Measurements from ENCODE around the gene ATPAF2.
"Not testable (repeated sequence)": the region's sequence is repeated elsewhere in the genome, so short reads cannot be mapped to it uniquely, and the experiment has no call there.

ATPAF2 gene

DNA sequence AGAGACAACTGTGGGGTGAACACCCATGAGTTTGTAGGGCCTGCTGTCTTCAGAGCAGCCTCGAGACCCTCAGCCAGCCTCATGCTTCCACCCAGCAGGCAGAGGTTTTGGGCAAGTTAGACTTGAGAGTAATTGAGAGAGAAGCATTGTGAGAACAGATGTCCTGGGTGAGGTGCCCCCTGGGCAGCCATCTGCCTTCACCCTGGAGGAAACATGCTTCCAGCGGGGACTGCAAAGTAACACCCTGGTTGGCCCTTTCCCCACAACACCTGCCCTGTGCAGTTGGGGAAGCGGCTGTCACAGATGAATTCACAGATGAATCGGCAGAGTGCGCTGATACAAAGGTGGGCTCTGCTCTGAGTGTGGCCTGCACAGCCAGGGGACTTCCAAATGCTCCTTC lies 23.4 kb downstream of the ATPAF2 start:
- FAIRE-seq: no peak
- no peak for DNase-seq (ENCODE audit: insufficient read length, low spot score)

DNA sequence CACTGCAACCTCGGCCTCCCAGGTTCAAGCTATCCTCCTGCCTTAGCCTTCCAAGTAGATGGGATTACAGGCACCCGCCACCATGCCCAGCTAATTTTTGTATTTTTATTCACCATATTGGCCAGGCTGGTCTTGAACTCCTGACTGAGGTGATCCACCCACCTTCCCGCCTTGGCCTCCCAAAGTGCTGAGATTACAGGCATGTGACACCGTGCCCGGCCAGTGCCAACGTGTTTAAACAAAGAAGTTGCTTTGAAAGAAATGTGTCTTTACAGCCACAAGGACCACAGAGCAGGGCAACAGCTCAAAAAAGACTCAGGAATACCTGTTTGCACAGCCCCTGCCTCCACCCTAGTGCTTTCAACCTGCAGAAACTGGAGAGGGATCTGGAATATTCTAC lies 25.0 kb downstream of the ATPAF2 start:
- DNase-seq (ENCODE audit: insufficient read length, low spot score) (no peak), FAIRE-seq (no peak)

DNA sequence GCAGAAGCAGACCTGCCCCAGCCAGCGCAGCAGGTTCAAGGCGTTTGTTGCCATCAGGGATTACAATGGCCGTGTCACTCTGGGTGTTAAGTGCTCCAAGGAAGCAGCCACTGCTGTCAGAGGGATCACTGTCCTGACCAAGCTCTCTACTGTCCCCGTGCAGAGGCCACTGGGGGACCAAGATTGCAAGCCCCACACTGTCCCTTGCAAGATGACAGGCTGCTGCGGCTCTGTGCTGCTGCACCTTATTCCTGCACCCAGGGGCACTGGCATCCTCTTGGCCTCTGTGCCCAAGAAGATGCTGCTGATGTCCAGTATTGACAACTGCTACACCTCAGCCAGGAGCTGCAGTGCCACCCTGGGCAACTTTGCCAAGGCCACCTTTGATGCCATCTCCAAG lies 27.7 kb downstream of the ATPAF2 start:
- FAIRE-seq: no peak

GRCh38 chr17:18009609-18010420 lies 29.2 kb downstream of the ATPAF2 start:
- no peak for DNase-seq (ENCODE audit: insufficient read length, low spot score)
- FAIRE-seq: no peak

More for the DNA sequence above, 27.7 kb downstream of the ATPAF2 start:
- DNase-seq (ENCODE audit: insufficient read length, low spot score): no peak

- no peak for DNase-seq (ENCODE audit: insufficient read length, low spot score)
Observed at GRCh38 chr17:18008496-18009268, 30.3 kb downstream of the ATPAF2 start.

GRCh38 chr17:18006495-18007239 lies 32.3 kb downstream of the ATPAF2 start:
- FAIRE-seq (no peak), DNase-seq (ENCODE audit: insufficient read length, low spot score) (no peak)

More at GRCh38 chr17:18008496-18009268, 30.3 kb downstream of the ATPAF2 start:
- no peak for FAIRE-seq

GRCh38 chr17:18005496-18005895 lies 33.5 kb downstream of the ATPAF2 start:
- DNase-seq (ENCODE audit: insufficient read length, low spot score): no peak
- FAIRE-seq: no peak

DNA sequence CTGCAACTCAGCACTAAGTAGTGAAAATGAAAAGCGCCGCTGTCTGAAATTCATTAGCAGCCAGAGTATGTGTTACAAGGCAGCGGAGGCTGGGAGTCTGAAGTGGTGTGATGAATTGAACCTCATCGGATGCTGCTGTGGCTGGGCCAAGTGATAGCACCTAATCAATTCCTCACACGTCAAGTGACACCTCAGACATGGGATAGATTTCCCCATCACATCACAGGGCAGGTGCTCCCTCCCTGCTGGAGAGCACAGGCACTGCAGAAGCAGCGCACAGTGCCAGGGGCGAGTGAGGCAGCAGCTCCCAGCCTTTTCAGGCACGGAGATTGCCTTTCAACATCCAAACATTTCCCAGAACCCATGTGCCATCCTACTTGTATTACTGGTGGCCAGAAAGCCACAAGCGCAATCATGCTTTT lies 34.1 kb downstream of the ATPAF2 start:
- no peak for DNase-seq (ENCODE audit: insufficient read length, low spot score)
- FAIRE-seq: no peak

DNA sequence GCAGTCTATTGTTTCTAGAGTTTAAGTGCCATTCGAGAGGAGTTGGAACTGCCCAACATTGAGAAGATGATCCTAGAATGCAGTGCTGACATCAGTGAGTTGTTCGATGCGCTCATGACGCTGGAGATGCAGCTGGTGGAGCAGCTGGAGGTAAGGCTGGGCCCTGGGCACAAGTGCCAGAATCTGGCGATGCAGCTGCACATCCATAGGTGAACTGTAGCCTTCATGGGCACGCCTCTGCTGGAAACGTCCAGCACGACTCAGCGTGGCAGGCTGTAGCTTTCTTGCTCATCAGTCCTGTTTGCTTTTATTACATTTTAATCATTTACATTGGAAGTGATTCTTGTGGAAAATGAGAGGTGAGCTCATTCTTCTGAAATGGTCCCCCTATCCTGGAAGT lies 34.6 kb downstream of the ATPAF2 start:
- no peak for FAIRE-seq
- no peak for DNase-seq (ENCODE audit: insufficient read length, low spot score)

- DNase-seq (ENCODE audit: insufficient read length, low spot score) (no peak), FAIRE-seq (no peak)
Observed at GRCh38 chr17:18002171-18002570, 36.8 kb downstream of the ATPAF2 start.

DNA sequence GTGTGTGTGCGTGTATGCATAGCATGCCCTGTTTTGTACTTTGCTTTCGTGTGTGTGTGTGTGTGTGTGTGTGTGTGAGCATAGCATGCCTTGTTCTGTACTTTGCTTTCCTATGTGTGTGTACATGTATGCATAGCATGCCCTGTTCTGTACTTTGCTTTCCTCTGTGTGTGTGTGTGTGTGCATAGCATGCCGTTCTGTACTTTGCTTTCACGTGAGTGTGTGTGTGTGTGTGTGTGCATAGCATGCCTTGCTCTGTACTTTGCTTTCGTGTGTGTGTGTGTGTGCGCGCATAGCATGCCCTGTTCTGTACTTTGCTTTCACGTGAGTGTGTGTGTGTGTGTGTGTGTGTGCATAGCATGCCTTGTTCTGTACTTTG lies 38.9 kb downstream of the ATPAF2 start:
- FAIRE-seq (no peak), DNase-seq (ENCODE audit: insufficient read length, low spot score) (no peak)

GRCh38 chr17:17999364-18000029 lies 39.5 kb downstream of the ATPAF2 start:
- DNase-seq (ENCODE audit: insufficient read length, low spot score): no peak
- no peak for FAIRE-seq

DNA sequence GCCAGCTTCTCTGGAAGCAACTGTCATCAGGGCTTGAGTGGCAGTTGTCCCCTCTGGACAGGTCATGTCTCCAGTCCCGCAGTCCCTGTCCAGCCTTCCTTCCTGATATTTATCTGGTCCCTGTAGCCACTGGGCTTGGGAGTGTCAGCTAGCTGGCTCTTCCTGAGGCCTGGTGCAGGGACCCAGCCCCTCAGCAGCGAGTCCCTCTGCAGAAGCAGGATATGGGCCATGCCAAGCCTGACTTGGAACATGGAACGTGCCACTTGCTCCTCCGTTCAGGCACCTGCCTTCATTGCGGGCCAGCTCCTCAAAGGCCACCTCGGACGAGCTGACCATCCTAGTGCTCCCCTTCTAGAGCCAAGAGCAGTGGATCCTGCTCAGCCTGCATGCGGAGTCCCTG lies 40.0 kb downstream of the ATPAF2 start:
- DNase-seq (ENCODE audit: insufficient read length, low spot score) (no peak), FAIRE-seq (no peak)

- not testable (repeated sequence) for DNase-seq (ENCODE audit: insufficient read length, low spot score)
Observed at GRCh38 chr17:17995887-17996286, 43.1 kb downstream of the ATPAF2 start.

GRCh38 chr17:17994271-17995069 lies 44.5 kb downstream of the ATPAF2 start:
- DNase-seq (ENCODE audit: insufficient read length, low spot score) (no peak), FAIRE-seq (no peak)

More at GRCh38 chr17:17995887-17996286, 43.1 kb downstream of the ATPAF2 start:
- not testable (repeated sequence) for FAIRE-seq

DNA sequence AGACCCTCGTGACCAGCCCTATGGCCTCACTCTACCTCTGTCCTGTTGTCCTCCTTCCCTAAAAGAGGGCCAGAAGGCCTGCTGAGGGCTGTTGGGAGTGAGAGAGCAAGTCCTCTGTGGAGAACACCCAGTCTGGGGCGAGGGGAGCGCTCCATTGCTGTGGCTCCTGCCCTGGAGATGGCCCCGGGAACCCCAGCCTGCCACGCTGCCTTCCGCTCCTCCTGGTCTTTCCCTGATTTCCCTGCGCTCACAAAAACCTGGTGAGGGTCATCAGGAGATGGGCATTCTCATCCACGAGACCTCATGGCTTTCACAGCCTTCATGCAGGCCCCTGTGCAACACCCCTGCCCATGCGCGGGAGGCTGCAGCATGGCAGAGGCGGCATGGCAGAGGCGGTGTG lies 45.1 kb downstream of the ATPAF2 start:
- FAIRE-seq (no peak), DNase-seq (ENCODE audit: insufficient read length, low spot score) (no peak)

GRCh38 chr17:17993366-17993765 lies 45.6 kb downstream of the ATPAF2 start:
- DNase-seq (ENCODE audit: insufficient read length, low spot score) (no peak), FAIRE-seq (no peak)

DNA sequence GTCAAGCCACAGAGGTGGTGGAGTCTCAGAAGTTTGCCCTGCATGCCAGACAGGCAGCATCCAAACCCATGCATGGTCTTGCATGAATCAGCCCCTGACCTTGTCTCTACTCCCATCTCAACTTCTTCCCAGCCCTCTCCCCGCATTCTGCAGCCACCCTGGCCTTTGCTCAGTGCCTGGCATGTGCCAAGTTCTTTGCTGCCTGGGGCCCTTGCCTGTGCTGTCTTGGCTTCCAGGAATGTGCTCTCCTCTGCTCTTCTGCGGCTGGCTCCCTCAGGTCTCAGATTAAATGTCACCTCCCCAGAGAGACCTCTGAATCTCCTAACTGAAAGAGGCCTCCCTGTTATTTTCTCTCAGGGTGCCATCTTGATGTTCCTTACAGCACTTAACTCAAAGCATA lies 48.7 kb downstream of the ATPAF2 start:
- no peak for FAIRE-seq
- DNase-seq (ENCODE audit: insufficient read length, low spot score): no peak

GRCh38 chr17:17989618-17990017 lies 49.4 kb downstream of the ATPAF2 start:
- no peak for DNase-seq (ENCODE audit: insufficient read length, low spot score)
- FAIRE-seq: no peak

DNA sequence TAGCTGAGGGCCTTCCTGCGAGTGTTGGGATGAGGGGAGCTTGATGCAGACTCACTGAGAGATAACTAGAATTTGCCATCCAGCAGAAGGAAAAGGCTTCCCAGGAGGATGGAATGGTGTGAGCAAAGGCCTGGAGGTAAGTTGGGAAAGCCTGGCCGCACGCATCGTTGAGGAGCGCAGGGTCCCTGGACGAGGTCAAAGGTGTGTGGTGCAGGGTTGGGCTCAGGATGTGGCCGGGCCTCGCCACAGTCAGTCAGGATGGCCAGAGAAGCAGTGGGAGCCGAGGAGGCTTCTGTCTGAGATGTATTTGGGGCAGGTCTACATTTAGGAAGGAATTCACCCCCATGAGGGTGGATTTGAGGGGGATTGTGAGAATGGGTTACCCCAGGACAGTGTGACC lies 49.9 kb downstream of the ATPAF2 start:
- no peak for FAIRE-seq
- no peak for DNase-seq (ENCODE audit: insufficient read length, low spot score)

All from GM19239 (cell line).